ENCODE results near the gene WDR83. TPM values are rescaled to one million over a fixed set of nuclear protein-coding genes. Genes with fewer than 3 reads are reported as not detected.

Gene WDR83
- total RNA-seq, 2 experiments from 2014 or later: 17.5 to 23.2 TPM

GRCh38 chr19:12652219-12652618 lies 14.4 kb upstream of the WDR83 start:
- Mint-ChIP-seq H3K27me3 (no peaks in the 10 kb centered on the region), H3K4me3 (no peak overlapping the region), H3K36me3 (ENCODE audit: low read depth) (peaks cover 57% of the 10 kb centered on the region), H3K4me1 (ENCODE audit: low read depth) (peaks cover 2% of the 10 kb centered on the region), H3K9me3 (no peaks in the 10 kb centered on the region), H3K27ac (no peak overlapping the region)
- ChIA-PET POLR2A (interaction anchor here (1.1 kb wide), 1 partner anchor 11 kb away, joined by 3 read pairs; no protein-coding TSS in a partner anchor), CTCF (interaction anchor here (1.6 kb wide), 1 partner anchor 12 kb away, joined by 6 read pairs; no protein-coding TSS in a partner anchor)
- TF ChIP-seq CTCF (IDR thresholded peaks at IDR 0.05): no peak
- intact Hi-C loops (cut with micrococcal nuclease): no loop called here
- no peak for DNase-seq
- no peak for ATAC-seq

GRCh38 chr19:12655546-12655945 lies 11.1 kb upstream of the WDR83 start:
- H3K36me3 Mint-ChIP-seq (ENCODE audit: low read depth): peaks cover 59% of the 10 kb centered on the region
- CTCF ChIA-PET: interaction anchor here (1.7 kb wide), 1 partner anchor 16 kb away, joined by 5 read pairs; no protein-coding TSS in a partner anchor
- no peak for DNase-seq
- no peak for ATAC-seq
- intact Hi-C loops (cut with micrococcal nuclease): no loop called here
- H3K27me3 Mint-ChIP-seq: no peaks in the 10 kb centered on the region
- no peak for TF ChIP-seq CTCF (IDR thresholded peaks at IDR 0.05)
- H3K4me1 Mint-ChIP-seq (ENCODE audit: low read depth): no peaks in the 10 kb centered on the region
- H3K4me3 Mint-ChIP-seq: no peak overlapping the region
- POLR2A ChIA-PET: interaction anchor here (1.4 kb wide), 1 partner anchor 17 kb away, joined by 8 read pairs; no protein-coding TSS in a partner anchor
- H3K27ac Mint-ChIP-seq: no peak overlapping the region
- no peaks in the 10 kb centered on the region for H3K9me3 Mint-ChIP-seq

- CTCF ChIA-PET: no interaction called here
- intact Hi-C loops (cut with micrococcal nuclease): no loop called here
- DNase-seq (peak; percentile 69), ATAC-seq (peak; percentile 86)
- H3K4me3 Mint-ChIP-seq: no peak overlapping the region
- H3K27ac Mint-ChIP-seq: no peak overlapping the region
- H3K27me3 Mint-ChIP-seq: no peaks in the 10 kb centered on the region
- TF ChIP-seq CTCF (IDR thresholded peaks at IDR 0.05): no peak
- POLR2A ChIA-PET: interaction anchor here (1.1 kb wide), 1 partner anchor 17 kb away, joined by 4 read pairs; no protein-coding TSS in a partner anchor
- no peaks in the 10 kb centered on the region for H3K9me3 Mint-ChIP-seq
- H3K4me1 Mint-ChIP-seq (ENCODE audit: low read depth): no peaks in the 10 kb centered on the region
- peaks cover 59% of the 10 kb centered on the region for H3K36me3 Mint-ChIP-seq (ENCODE audit: low read depth)
These were observed 9.6 kb upstream of the WDR83 start for GRCh38 chr19:12656899-12657571.

- ATAC-seq: no peak
- no peaks in the 10 kb centered on the region for H3K27me3 Mint-ChIP-seq
- no peak for TF ChIP-seq CTCF (IDR thresholded peaks at IDR 0.05)
- ChIA-PET POLR2A (interaction anchor here (1.1 kb wide), 1 partner anchor 11 kb away, joined by 4 read pairs; no protein-coding TSS in a partner anchor), CTCF (interaction anchor here (1.3 kb wide), 1 partner anchor 14 kb away, joined by 3 read pairs; no protein-coding TSS in a partner anchor)
- no peaks in the 10 kb centered on the region for H3K9me3 Mint-ChIP-seq
- no peak for DNase-seq
- no peaks in the 10 kb centered on the region for H3K4me1 Mint-ChIP-seq (ENCODE audit: low read depth)
- peaks cover 57% of the 10 kb centered on the region for H3K36me3 Mint-ChIP-seq (ENCODE audit: low read depth)
- H3K27ac Mint-ChIP-seq: no peak overlapping the region
- intact Hi-C loops (cut with micrococcal nuclease): no loop called here
- no peak overlapping the region for H3K4me3 Mint-ChIP-seq
These were observed 8.6 kb upstream of the WDR83 start for GRCh38 chr19:12657966-12658365.

- ATAC-seq (no peak), DNase-seq (no peak)
- Mint-ChIP-seq H3K4me1 (ENCODE audit: low read depth) (peaks cover 12% of the 10 kb centered on the region), H3K27me3 (no peaks in the 10 kb centered on the region), H3K4me3 (no peak overlapping the region), H3K9me3 (no peaks in the 10 kb centered on the region), H3K27ac (no peak overlapping the region), H3K36me3 (ENCODE audit: low read depth) (peaks cover 73% of the 10 kb centered on the region)
- ChIA-PET POLR2A (interaction anchor here (0.7 kb wide), 1 partner anchor 19 kb away, joined by 3 read pairs; no protein-coding TSS in a partner anchor), CTCF (interaction anchor here (0.6 to 1.4 kb wide), 4 partner anchors 11 to 97 kb away, joined by 3 to 6 read pairs (median 3); no protein-coding TSS in a partner anchor)
- TF ChIP-seq CTCF (IDR thresholded peaks at IDR 0.05): no peak
- intact Hi-C loops (cut with micrococcal nuclease): loop anchor here (10.0 kb wide), 1 partner anchor 46 kb away; the partner anchor contains the start of genes ZNF490 and ZNF791
These were observed 5.6 kb upstream of the WDR83 start for GRCh38 chr19:12660980-12661379.
